HEK293 (cell line): ENCODE results near the gene CACNG6.

Experiments used
- CTCF ChIA-PET: fragments of 350-600 bp; formaldehyde crosslinking; extraction: SDS; loops from one replicate; lab custom pipeline; 2021; ENCODE audit warnings: antibody characterized with exemption; lab: Yijun Ruan, JAX
- POLR2A ChIA-PET: fragments of 300-600 bp; formaldehyde crosslinking; extraction: SDS; loops from one replicate; lab custom pipeline; 2020; ENCODE audit warnings: antibody characterized with exemption, inconsistent platforms; lab: Yijun Ruan, JAX
- H3K27ac ChIP-seq: fragments of 200-500 bp; sonication (Bioruptor generic); 2 replicates; pipeline ENCODE4 v1.5.1; 2014; ENCODE audit warnings: low read depth, low read length, control low read depth, inconsistent platforms; ENCODE audit errors: extremely low read depth
- H3K36me3 ChIP-seq, 2 experiments: fragments of 200-500 bp in 1 of 2; sonication (Bioruptor generic) in 1 of 2; 1 replicate in 1 of 2; 2 replicates in 1 of 2; pipeline ENCODE4 v1.5.1; 2014 to 2017; ENCODE audit warnings: inconsistent platforms in 2 of 2, low read length in 2 of 2; ENCODE audit not compliant: control insufficient read depth in 2 of 2, insufficient read depth in 1 of 2
- H3K4me1 ChIP-seq: fragments of 200-500 bp; sonication (Bioruptor generic); 2 replicates; pipeline ENCODE4 v1.5.1; 2014; ENCODE audit warnings: mild to moderate bottlenecking, low read length, inconsistent platforms; ENCODE audit not compliant: control insufficient read depth, insufficient read depth
- H3K4me3 ChIP-seq: 2 replicates; pipeline ENCODE4 v1.5.1; 2011; ENCODE audit warnings: low read depth, mild to moderate bottlenecking, control low read depth, low read length, moderate library complexity
- H3K9me3 ChIP-seq: fragments of 200-500 bp; sonication (Bioruptor generic); 2 replicates; pipeline ENCODE4 v1.5.1; 2014; ENCODE audit warnings: low read depth, low read length, inconsistent platforms; ENCODE audit not compliant: control insufficient read depth, insufficient read depth
- ATF2 ChIP-seq: fragments of 450-650 bp; formaldehyde crosslinking; IDR thresholded peaks from 2 replicates; pipeline ENCODE4 v1.5.1; 2016; ENCODE audit warnings: missing biosample characterization, missing genetic modification characterization, low read depth
- HIC1 ChIP-seq: fragments of 450-650 bp; formaldehyde crosslinking; IDR thresholded peaks from 2 replicates; pipeline ENCODE4 v1.5.1; 2016; ENCODE audit warnings: missing biosample characterization, missing genetic modification characterization
- KLF7 ChIP-seq: fragments of 450-650 bp; formaldehyde crosslinking; IDR thresholded peaks from 2 replicates; pipeline ENCODE4 v1.5.1; 2016; ENCODE audit warnings: missing biosample characterization, missing genetic modification characterization, borderline replicate concordance
- MZF1 ChIP-seq: fragments of 450-650 bp; formaldehyde crosslinking; IDR thresholded peaks from 2 replicates; pipeline ENCODE4 v1.5.1; 2017; ENCODE audit warnings: missing biosample characterization, missing genetic modification characterization, borderline replicate concordance
- TCF7L2 ChIP-seq: IDR thresholded peaks from 2 replicates; pipeline ENCODE4 v1.6.1; 2011; ENCODE audit warnings: low read depth, mild to moderate bottlenecking, inconsistent platforms, low read length, moderate library complexity, borderline replicate concordance
- TRIM28 ChIP-seq: IDR thresholded peaks from 2 replicates; pipeline ENCODE4 v1.6.1; 2011; ENCODE audit warnings: low read length, control low read depth, borderline replicate concordance
- YY1 ChIP-seq: fragments of 450-650 bp; formaldehyde crosslinking; IDR thresholded peaks from 2 replicates; pipeline ENCODE4 v1.5.1; 2018; ENCODE audit warnings: missing biosample characterization, missing genetic modification characterization
- ZBTB7A ChIP-seq: fragments of 450-650 bp; formaldehyde crosslinking; IDR thresholded peaks from 2 replicates; pipeline ENCODE4 v1.5.1; 2016; ENCODE audit warnings: low read depth, missing biosample characterization, missing genetic modification characterization
- ZNF138 ChIP-seq: fragments of 450-650 bp; formaldehyde crosslinking; IDR thresholded peaks from 2 replicates; pipeline ENCODE4 v1.5.1; 2016; ENCODE audit warnings: missing biosample characterization, missing genetic modification characterization, borderline replicate concordance
- ZNF202 ChIP-seq: fragments of 450-650 bp; formaldehyde crosslinking; IDR thresholded peaks from 2 replicates; pipeline ENCODE4 v1.5.1; 2016; ENCODE audit warnings: missing biosample characterization, missing genetic modification characterization, borderline replicate concordance
- ZNF24 ChIP-seq: fragments of 450-650 bp; formaldehyde crosslinking; IDR thresholded peaks from 2 replicates; pipeline ENCODE4 v1.5.1; 2016; ENCODE audit warnings: missing biosample characterization, missing genetic modification characterization
- ZNF292 ChIP-seq: fragments of 450-650 bp; formaldehyde crosslinking; IDR thresholded peaks from 2 replicates; pipeline ENCODE4 v1.5.1; 2016; ENCODE audit warnings: low read depth, missing biosample characterization, missing genetic modification characterization, borderline replicate concordance
- ZNF362 ChIP-seq: fragments of 450-650 bp; formaldehyde crosslinking; IDR thresholded peaks from 2 replicates; pipeline ENCODE4 v1.5.1; 2016; ENCODE audit warnings: missing biosample characterization, missing genetic modification characterization
- ZNF416 ChIP-seq: fragments of 450-650 bp; formaldehyde crosslinking; IDR thresholded peaks from 2 replicates; pipeline ENCODE4 v1.5.1; 2016; ENCODE audit warnings: missing biosample characterization, missing genetic modification characterization
- ZNF510 ChIP-seq: fragments of 450-650 bp; formaldehyde crosslinking; IDR thresholded peaks from 2 replicates; pipeline ENCODE4 v1.5.1; 2018; ENCODE audit warnings: mild to moderate bottlenecking, missing genetic modification characterization, missing biosample characterization; ENCODE audit not compliant: insufficient replicate concordance
- ZNF530 ChIP-seq: fragments of 450-650 bp; formaldehyde crosslinking; IDR thresholded peaks from 2 replicates; pipeline ENCODE4 v1.5.1; 2016; ENCODE audit warnings: low read depth, missing biosample characterization, missing genetic modification characterization
- ZNF555 ChIP-seq: fragments of 450-650 bp; formaldehyde crosslinking; conservative IDR thresholded peaks from 2 replicates; pipeline ENCODE4 v1.5.1; 2017; ENCODE audit warnings: missing biosample characterization, mild to moderate bottlenecking, missing genetic modification characterization, inconsistent platforms
- ZNF560 ChIP-seq: fragments of 450-650 bp; formaldehyde crosslinking; IDR thresholded peaks from 2 replicates; pipeline ENCODE4 v1.5.1; 2017; ENCODE audit warnings: missing biosample characterization, missing genetic modification characterization, borderline replicate concordance
- ZNF610 ChIP-seq: fragments of 450-650 bp; formaldehyde crosslinking; IDR thresholded peaks from 2 replicates; pipeline ENCODE4 v1.5.1; 2016; ENCODE audit warnings: missing biosample characterization, missing genetic modification characterization, borderline replicate concordance
- ZNF629 ChIP-seq: fragments of 450-650 bp; formaldehyde crosslinking; IDR thresholded peaks from 2 replicates; pipeline ENCODE4 v1.5.1; 2017; ENCODE audit warnings: missing biosample characterization, missing genetic modification characterization
- TF ChIP-seq, protein P1 (sequence below): fragments of 450-650 bp; formaldehyde crosslinking; IDR thresholded peaks from 2 replicates; pipeline ENCODE4 v1.5.1; 2016; ENCODE audit warnings: missing biosample characterization, missing genetic modification characterization
- TF ChIP-seq, protein P2 (sequence below): fragments of 450-650 bp; formaldehyde crosslinking; IDR thresholded peaks from 2 replicates; pipeline ENCODE4 v1.5.1; 2017; ENCODE audit warnings: missing biosample characterization, missing genetic modification characterization
- TF ChIP-seq, protein P3 (sequence below): fragments of 450-650 bp; formaldehyde crosslinking; IDR thresholded peaks from 2 replicates; pipeline ENCODE4 v1.5.1; 2016; ENCODE audit warnings: missing biosample characterization, missing genetic modification characterization, borderline replicate concordance

The CACNG6 gene

DNA sequence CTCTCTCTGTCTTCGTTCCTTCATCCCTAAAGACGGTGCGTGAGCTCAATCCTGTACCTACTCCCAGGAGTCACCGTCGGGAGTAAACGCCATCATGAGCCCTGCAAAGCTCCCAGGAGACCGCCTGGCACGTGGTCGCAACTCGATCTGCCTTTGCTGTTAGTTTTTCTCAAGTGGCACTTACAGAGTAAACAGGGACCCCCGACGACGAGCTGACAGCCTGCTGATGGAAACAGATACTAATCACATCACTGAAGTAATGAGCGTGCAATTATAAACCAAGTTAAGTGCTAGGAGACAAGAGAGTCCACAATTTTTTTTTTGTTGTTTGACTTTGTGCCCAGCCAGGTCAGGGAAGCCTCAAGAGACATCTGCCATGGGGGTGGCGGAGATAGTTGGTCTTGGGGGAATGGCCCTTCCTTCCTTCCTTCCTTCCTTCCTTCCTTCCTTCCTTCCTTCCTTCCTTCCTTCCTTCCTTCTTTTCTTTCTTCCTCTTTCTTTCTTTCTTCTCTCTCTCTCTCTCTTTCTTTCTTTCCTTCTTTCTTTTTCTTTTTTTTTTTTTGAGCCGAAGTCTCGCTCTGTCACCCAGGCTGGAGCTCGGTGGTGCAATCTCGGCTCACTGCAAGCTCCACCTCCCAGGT, 23.6 kb downstream of the CACNG6 start:
- ChIA-PET POLR2A (no interaction called here), CTCF (interaction anchor here (0.5 to 4.1 kb wide), 5 partner anchors 9 to 861 kb away, joined by 3 to 15 read pairs (median 6); no protein-coding TSS in a partner anchor)
- no peak overlapping the region for H3K4me3 ChIP-seq
- no peaks in the 10 kb centered on the region for H3K9me3 ChIP-seq
- H3K4me1 ChIP-seq: peaks cover 4% of the 10 kb centered on the region; the same call in 1 of the 2 replicates
- H3K36me3 ChIP-seq: no peaks in the 10 kb centered on the region
- H3K27ac ChIP-seq: no peak overlapping the region
- no peak for TF ChIP-seq ZNF362
- TF ChIP-seq YY1 (tag by site-specific recombination): no peak
- TF ChIP-seq, protein P1, sequence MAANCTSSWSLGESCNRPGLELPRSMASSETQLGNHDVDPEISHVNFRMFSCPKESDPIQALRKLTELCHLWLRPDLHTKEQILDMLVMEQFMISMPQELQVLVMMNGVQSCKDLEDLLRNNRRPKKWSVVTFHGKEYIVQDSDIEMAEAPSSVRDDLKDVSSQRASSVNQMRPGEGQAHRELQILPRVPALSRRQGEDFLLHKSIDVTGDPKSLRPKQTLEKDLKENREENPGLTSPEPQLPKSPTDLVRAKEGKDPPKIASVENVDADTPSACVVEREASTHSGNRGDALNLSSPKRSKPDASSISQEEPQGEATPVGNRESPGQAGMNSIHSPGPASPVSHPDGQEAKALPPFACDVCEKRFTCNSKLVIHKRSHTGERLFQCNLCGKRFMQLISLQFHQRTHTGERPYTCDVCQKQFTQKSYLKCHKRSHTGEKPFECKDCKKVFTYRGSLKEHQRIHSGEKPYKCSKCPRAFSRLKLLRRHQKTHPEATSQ (tag by site-specific recombination): no peak
- TF ChIP-seq, protein P2, sequence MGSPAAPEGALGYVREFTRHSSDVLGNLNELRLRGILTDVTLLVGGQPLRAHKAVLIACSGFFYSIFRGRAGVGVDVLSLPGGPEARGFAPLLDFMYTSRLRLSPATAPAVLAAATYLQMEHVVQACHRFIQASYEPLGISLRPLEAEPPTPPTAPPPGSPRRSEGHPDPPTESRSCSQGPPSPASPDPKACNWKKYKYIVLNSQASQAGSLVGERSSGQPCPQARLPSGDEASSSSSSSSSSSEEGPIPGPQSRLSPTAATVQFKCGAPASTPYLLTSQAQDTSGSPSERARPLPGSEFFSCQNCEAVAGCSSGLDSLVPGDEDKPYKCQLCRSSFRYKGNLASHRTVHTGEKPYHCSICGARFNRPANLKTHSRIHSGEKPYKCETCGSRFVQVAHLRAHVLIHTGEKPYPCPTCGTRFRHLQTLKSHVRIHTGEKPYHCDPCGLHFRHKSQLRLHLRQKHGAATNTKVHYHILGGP: no peak
- TF ChIP-seq ZNF202: no peak
- no peak for TF ChIP-seq ZNF560 (tag by site-specific recombination)
- TF ChIP-seq KLF7 (tag by site-specific recombination): no peak
- TF ChIP-seq ZNF24 (tag by site-specific recombination): peak; percentile 77; the same call in 1 of the 2 replicates
- no peak for TF ChIP-seq ZNF138
- TF ChIP-seq, protein P3, sequence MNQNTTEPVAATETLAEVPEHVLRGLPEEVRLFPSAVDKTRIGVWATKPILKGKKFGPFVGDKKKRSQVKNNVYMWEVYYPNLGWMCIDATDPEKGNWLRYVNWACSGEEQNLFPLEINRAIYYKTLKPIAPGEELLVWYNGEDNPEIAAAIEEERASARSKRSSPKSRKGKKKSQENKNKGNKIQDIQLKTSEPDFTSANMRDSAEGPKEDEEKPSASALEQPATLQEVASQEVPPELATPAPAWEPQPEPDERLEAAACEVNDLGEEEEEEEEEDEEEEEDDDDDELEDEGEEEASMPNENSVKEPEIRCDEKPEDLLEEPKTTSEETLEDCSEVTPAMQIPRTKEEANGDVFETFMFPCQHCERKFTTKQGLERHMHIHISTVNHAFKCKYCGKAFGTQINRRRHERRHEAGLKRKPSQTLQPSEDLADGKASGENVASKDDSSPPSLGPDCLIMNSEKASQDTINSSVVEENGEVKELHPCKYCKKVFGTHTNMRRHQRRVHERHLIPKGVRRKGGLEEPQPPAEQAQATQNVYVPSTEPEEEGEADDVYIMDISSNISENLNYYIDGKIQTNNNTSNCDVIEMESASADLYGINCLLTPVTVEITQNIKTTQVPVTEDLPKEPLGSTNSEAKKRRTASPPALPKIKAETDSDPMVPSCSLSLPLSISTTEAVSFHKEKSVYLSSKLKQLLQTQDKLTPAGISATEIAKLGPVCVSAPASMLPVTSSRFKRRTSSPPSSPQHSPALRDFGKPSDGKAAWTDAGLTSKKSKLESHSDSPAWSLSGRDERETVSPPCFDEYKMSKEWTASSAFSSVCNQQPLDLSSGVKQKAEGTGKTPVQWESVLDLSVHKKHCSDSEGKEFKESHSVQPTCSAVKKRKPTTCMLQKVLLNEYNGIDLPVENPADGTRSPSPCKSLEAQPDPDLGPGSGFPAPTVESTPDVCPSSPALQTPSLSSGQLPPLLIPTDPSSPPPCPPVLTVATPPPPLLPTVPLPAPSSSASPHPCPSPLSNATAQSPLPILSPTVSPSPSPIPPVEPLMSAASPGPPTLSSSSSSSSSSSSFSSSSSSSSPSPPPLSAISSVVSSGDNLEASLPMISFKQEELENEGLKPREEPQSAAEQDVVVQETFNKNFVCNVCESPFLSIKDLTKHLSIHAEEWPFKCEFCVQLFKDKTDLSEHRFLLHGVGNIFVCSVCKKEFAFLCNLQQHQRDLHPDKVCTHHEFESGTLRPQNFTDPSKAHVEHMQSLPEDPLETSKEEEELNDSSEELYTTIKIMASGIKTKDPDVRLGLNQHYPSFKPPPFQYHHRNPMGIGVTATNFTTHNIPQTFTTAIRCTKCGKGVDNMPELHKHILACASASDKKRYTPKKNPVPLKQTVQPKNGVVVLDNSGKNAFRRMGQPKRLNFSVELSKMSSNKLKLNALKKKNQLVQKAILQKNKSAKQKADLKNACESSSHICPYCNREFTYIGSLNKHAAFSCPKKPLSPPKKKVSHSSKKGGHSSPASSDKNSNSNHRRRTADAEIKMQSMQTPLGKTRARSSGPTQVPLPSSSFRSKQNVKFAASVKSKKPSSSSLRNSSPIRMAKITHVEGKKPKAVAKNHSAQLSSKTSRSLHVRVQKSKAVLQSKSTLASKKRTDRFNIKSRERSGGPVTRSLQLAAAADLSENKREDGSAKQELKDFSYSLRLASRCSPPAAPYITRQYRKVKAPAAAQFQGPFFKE: no peak
- no peak for TF ChIP-seq ZNF292
- TF ChIP-seq ZBTB7A: no peak
- TF ChIP-seq MZF1 (tag by site-specific recombination): no peak
- no peak for TF ChIP-seq ZNF416 (tag by site-specific recombination)
- TF ChIP-seq HIC1 (tag by site-specific recombination): no peak
- TF ChIP-seq TCF7L2: peak; percentile 62; the same call in 1 of the 2 replicates
- no peak for TF ChIP-seq ZNF555 (tag by site-specific recombination)
- no peak for TF ChIP-seq ZNF510 (tag by site-specific recombination)
- TF ChIP-seq ZNF610: no peak
- 0 out of 2 replicates have a peak, but pooled peaks have one; percentile 23 for TF ChIP-seq ATF2 (tag by site-specific recombination)
- no peak; the same call in 1 of the 2 replicates for TF ChIP-seq TRIM28
- peak; percentile 67 for TF ChIP-seq ZNF629 (tag by site-specific recombination)
- TF ChIP-seq ZNF530 (tag by site-specific recombination): no peak
